ENCODE measurements around the gene MMADHC. TPM values are rescaled to one million over a fixed set of nuclear protein-coding genes. Genes with fewer than 3 reads are reported as not detected.
"Not testable (repeated sequence)": the region's sequence is repeated elsewhere in the genome, so short reads cannot be mapped to it uniquely, and the experiment has no call there.

Gene MMADHC
- polyA plus RNA-seq, 1 donor = 98.1 TPM

GRCh38 chr2:149573760-149574159 is 13.8 kb downstream of the MMADHC start:
- 58% methylated on average over 2 of the region's 2 CpGs for WGBS (ENCODE audit: insufficient coverage, low lambda C conversion rate)

GRCh38 chr2:149572102-149572953 is 15.2 kb downstream of the MMADHC start:
- peak; percentile 75 to 91 for DNase-seq
- Histone ChIP-seq H3K9me3 (ENCODE audit: control insufficient read depth, low read depth, low read length) (no peaks in the 10 kb centered on the region), H3K36me3 (ENCODE audit: control insufficient read depth, insufficient read depth, low read length) (peaks cover 37% of the 10 kb centered on the region), H3K4me1 (ENCODE audit: control insufficient read depth, insufficient read depth, low read length) (peaks cover 10% of the 10 kb centered on the region), H3K27me3 (ENCODE audit: control insufficient read depth, insufficient read depth, low read length) (no peaks in the 10 kb centered on the region), H3K4me3 (ENCODE audit: low read length) (no peak overlapping the region), H3K27ac (ENCODE audit: low read length) (peak overlapping the region; percentile 78)
- WGBS (ENCODE audit: insufficient coverage, low lambda C conversion rate) = no CpG with 5 or more reads among the region's 6 CpGs

More at GRCh38 chr2:149573760-149574159, 13.8 kb downstream of the MMADHC start:
- Histone ChIP-seq H3K4me1 (ENCODE audit: control insufficient read depth, insufficient read depth, low read length) (peaks cover 10% of the 10 kb centered on the region), H3K4me3 (ENCODE audit: low read length) (no peak overlapping the region), H3K9me3 (ENCODE audit: control insufficient read depth, low read depth, low read length) (no peaks in the 10 kb centered on the region), H3K27me3 (ENCODE audit: control insufficient read depth, insufficient read depth, low read length) (no peaks in the 10 kb centered on the region), H3K27ac (ENCODE audit: low read length) (peak overlapping the region; percentile 25), H3K36me3 (ENCODE audit: control insufficient read depth, insufficient read depth, low read length) (peaks cover 40% of the 10 kb centered on the region)
- DNase-seq = no peak

GRCh38 chr2:149568138-149568537 is 19.4 kb downstream of the MMADHC start:
- WGBS (ENCODE audit: insufficient coverage, low lambda C conversion rate) = 100% methylated on average over 1 of the region's 3 CpGs
- H3K36me3 ChIP-seq (ENCODE audit: control insufficient read depth, insufficient read depth, low read length) = peaks cover 23% of the 10 kb centered on the region
- no peaks in the 10 kb centered on the region for H3K9me3 ChIP-seq (ENCODE audit: control insufficient read depth, low read depth, low read length)
- peaks cover 8% of the 10 kb centered on the region for H3K4me1 ChIP-seq (ENCODE audit: control insufficient read depth, insufficient read depth, low read length)
- no peak for DNase-seq
- no peak overlapping the region for H3K27ac ChIP-seq (ENCODE audit: low read length)
- H3K27me3 ChIP-seq (ENCODE audit: control insufficient read depth, insufficient read depth, low read length) = no peaks in the 10 kb centered on the region
- H3K4me3 ChIP-seq (ENCODE audit: low read length) = no peak overlapping the region

DNA sequence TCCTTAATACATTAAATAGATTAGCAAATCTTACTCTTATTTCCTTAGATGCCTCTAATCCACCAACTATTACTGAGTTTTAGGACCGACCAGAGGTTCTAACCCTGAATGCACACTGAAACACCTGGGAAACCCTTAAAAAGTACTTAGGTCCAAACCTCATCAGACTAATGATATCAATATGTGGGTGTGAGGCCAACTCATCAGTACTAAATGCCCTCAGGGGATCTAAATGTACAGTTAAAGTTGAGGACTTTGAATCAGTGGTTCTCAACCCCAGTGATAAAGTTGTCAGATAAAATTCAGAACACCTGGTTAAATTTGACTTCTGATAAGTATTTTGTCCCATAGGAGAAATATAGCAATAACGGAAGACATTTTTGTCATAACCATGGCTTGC is 20.9 kb downstream of the MMADHC start:
- no CpG with 5 or more reads among the region's 2 CpGs for WGBS (ENCODE audit: insufficient coverage, low lambda C conversion rate)
- Histone ChIP-seq H3K4me3 (ENCODE audit: low read length) (no peak overlapping the region), H3K9me3 (ENCODE audit: control insufficient read depth, low read depth, low read length) (no peaks in the 10 kb centered on the region), H3K4me1 (ENCODE audit: control insufficient read depth, insufficient read depth, low read length) (no peaks in the 10 kb centered on the region), H3K27ac (ENCODE audit: low read length) (no peak overlapping the region), H3K27me3 (ENCODE audit: control insufficient read depth, insufficient read depth, low read length) (no peaks in the 10 kb centered on the region), H3K36me3 (ENCODE audit: control insufficient read depth, insufficient read depth, low read length) (peaks cover 23% of the 10 kb centered on the region)
- no peak for DNase-seq

GRCh38 chr2:149565625-149566024 is 21.9 kb downstream of the MMADHC start:
- not testable (repeated sequence) for H3K9me3 ChIP-seq (ENCODE audit: control insufficient read depth, low read depth, low read length); H3K4me1 ChIP-seq (ENCODE audit: control insufficient read depth, insufficient read depth, low read length); H3K27me3 ChIP-seq (ENCODE audit: control insufficient read depth, insufficient read depth, low read length); H3K4me3 ChIP-seq (ENCODE audit: low read length); H3K27ac ChIP-seq (ENCODE audit: low read length); DNase-seq
- WGBS (ENCODE audit: insufficient coverage, low lambda C conversion rate) = 100% methylated on average over 1 of the region's 9 CpGs
- H3K36me3 ChIP-seq (ENCODE audit: control insufficient read depth, insufficient read depth, low read length) = peaks cover 23% of the 10 kb centered on the region

DNA sequence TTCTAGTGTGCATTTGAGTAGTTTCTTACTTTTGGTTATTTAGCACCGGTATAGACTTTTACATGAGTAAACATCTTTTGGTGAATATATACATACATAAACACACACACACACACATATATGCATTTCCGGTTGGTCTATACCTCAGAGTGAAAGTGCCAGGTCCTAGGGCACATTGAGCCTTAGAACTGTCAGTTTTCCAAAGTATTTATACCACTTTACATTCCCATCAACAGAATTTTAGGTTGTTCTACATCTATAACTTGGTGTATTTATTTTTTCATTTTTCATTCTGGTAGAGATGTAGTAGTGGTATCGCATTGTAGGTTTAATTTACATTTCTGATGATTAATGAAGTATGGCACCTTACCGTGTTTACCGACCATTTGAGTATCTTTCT is 22.6 kb downstream of the MMADHC start:
- WGBS (ENCODE audit: insufficient coverage, low lambda C conversion rate) = 80% methylated on average over 2 of the region's 5 CpGs
- Histone ChIP-seq H3K4me3 (ENCODE audit: low read length) (no peak overlapping the region), H3K9me3 (ENCODE audit: control insufficient read depth, low read depth, low read length) (no peaks in the 10 kb centered on the region), H3K4me1 (ENCODE audit: control insufficient read depth, insufficient read depth, low read length) (no peaks in the 10 kb centered on the region), H3K36me3 (ENCODE audit: control insufficient read depth, insufficient read depth, low read length) (peaks cover 20% of the 10 kb centered on the region), H3K27me3 (ENCODE audit: control insufficient read depth, insufficient read depth, low read length) (no peaks in the 10 kb centered on the region), H3K27ac (ENCODE audit: low read length) (no peak overlapping the region)
- DNase-seq = no peak

GRCh38 chr2:149564097-149564496 is 23.5 kb downstream of the MMADHC start:
- Histone ChIP-seq H3K27me3 (ENCODE audit: control insufficient read depth, insufficient read depth, low read length) (no peaks in the 10 kb centered on the region), H3K27ac (ENCODE audit: low read length) (no peak overlapping the region), H3K9me3 (ENCODE audit: control insufficient read depth, low read depth, low read length) (no peaks in the 10 kb centered on the region), H3K4me1 (ENCODE audit: control insufficient read depth, insufficient read depth, low read length) (no peaks in the 10 kb centered on the region), H3K36me3 (ENCODE audit: control insufficient read depth, insufficient read depth, low read length) (peaks cover 17% of the 10 kb centered on the region), H3K4me3 (ENCODE audit: low read length) (no peak overlapping the region)
- 71% methylated on average over 1 of the region's 1 CpG for WGBS (ENCODE audit: insufficient coverage, low lambda C conversion rate)
- no peak for DNase-seq

GRCh38 chr2:149562324-149562723 is 25.3 kb downstream of the MMADHC start:
- Histone ChIP-seq H3K27ac (ENCODE audit: low read length) (no peak overlapping the region), H3K4me3 (ENCODE audit: low read length) (no peak overlapping the region), H3K36me3 (ENCODE audit: control insufficient read depth, insufficient read depth, low read length) (peaks cover 5% of the 10 kb centered on the region), H3K27me3 (ENCODE audit: control insufficient read depth, insufficient read depth, low read length) (no peaks in the 10 kb centered on the region), H3K4me1 (ENCODE audit: control insufficient read depth, insufficient read depth, low read length) (no peaks in the 10 kb centered on the region), H3K9me3 (ENCODE audit: control insufficient read depth, low read depth, low read length) (no peaks in the 10 kb centered on the region)
- DNase-seq = peak; percentile 60 to 82
- WGBS (ENCODE audit: insufficient coverage, low lambda C conversion rate) = 10% methylated on average over 2 of the region's 2 CpGs

- no peaks in the 10 kb centered on the region for H3K9me3 ChIP-seq (ENCODE audit: control insufficient read depth, low read depth, low read length)
- DNase-seq = peak in 1 of 2 donors; percentile 26
- no peaks in the 10 kb centered on the region for H3K4me1 ChIP-seq (ENCODE audit: control insufficient read depth, insufficient read depth, low read length)
- H3K4me3 ChIP-seq (ENCODE audit: low read length) = no peak overlapping the region
- no peak overlapping the region for H3K27ac ChIP-seq (ENCODE audit: low read length)
- no peaks in the 10 kb centered on the region for H3K27me3 ChIP-seq (ENCODE audit: control insufficient read depth, insufficient read depth, low read length)
- H3K36me3 ChIP-seq (ENCODE audit: control insufficient read depth, insufficient read depth, low read length) = no peaks in the 10 kb centered on the region
Measured at GRCh38 chr2:149561309-149561926, 26.2 kb downstream of the MMADHC start.

DNA sequence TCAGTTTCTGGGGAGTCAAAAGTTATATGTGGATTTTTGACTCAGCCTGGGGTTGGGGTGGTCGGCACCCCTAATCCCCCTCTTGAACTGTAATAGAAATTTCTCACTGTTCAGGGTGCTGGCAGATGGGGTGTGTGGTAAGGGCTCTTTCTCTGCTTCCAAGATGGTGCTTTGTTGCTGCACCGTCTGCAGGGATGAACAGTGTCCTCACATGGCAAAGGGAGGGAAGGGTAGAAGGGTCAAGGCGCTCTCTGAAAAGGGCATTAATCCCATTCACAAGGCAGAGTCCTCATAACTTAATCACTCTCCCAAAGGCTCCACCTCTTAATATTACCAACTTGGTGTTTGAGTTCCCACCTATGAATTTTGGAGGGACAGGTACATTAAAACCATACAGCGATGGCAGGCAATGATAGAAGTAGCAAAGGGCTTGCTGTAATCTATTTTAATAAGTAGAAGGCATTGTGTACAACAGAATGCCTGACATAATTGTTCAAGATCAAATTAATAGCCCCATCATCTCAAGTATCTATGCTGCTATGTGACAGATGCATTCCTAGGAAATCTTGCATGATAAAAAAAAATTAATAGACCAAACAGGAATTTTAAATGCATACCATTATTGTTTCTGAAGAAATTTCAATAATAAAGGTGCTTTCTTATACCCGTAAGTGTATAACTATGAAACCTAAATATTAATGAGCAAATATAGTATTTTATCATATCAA is 28.1 kb downstream of the MMADHC start:
- WGBS (ENCODE audit: insufficient coverage, low lambda C conversion rate) = 88% methylated on average over 1 of the region's 5 CpGs
- DNase-seq = no peak
- no peaks in the 10 kb centered on the region for H3K9me3 ChIP-seq (ENCODE audit: control insufficient read depth, low read depth, low read length)
- H3K27me3 ChIP-seq (ENCODE audit: control insufficient read depth, insufficient read depth, low read length) = no peaks in the 10 kb centered on the region
- no peak overlapping the region for H3K27ac ChIP-seq (ENCODE audit: low read length)
- no peaks in the 10 kb centered on the region for H3K36me3 ChIP-seq (ENCODE audit: control insufficient read depth, insufficient read depth, low read length)
- H3K4me1 ChIP-seq (ENCODE audit: control insufficient read depth, insufficient read depth, low read length) = no peaks in the 10 kb centered on the region
- no peak overlapping the region for H3K4me3 ChIP-seq (ENCODE audit: low read length)
